Brain microvascular endothelial cell (primary cell): Measurements from ENCODE around the gene CACNA2D4.

Experiments used
- DNase-seq: peaks from one replicate; pipeline ENCODE4 v3.0.0-alpha.2; 2020
- H3K27ac ChIP-seq: fragments of 250-450 bp; sonication (Bioruptor Pico); 2 replicates; pipeline ENCODE4 v1.5.1; 2020; ENCODE audit warnings: mild to moderate bottlenecking, moderate library complexity
- H3K27me3 ChIP-seq: fragments of 250-450 bp; sonication (Bioruptor Pico); replicated peaks from 2 replicates; pipeline ENCODE4 v1.5.1; 2020; ENCODE audit warnings: mild to moderate bottlenecking
- H3K36me3 ChIP-seq: fragments of 250-450 bp; sonication (Bioruptor Pico); replicated peaks from 2 replicates; pipeline ENCODE4 v1.5.1; 2020; ENCODE audit warnings: mild to moderate bottlenecking
- H3K4me3 ChIP-seq: 2 replicates; pipeline ENCODE4 v1.5.1; 2011; ENCODE audit warnings: low read depth, mild to moderate bottlenecking, control low read depth, low read length, moderate library complexity
- CTCF ChIP-seq: IDR thresholded peaks from 2 replicates; pipeline ENCODE4 v1.5.1; 2011; ENCODE audit warnings: low read depth, mild to moderate bottlenecking, moderate library complexity, low read length, control low read depth, inconsistent platforms; ENCODE audit errors: missing control alignments
- in situ Hi-C: cut with HindIII; loops from 2 replicates; pipeline ENCODE4 v1.10.0; 2017; ENCODE audit warnings: low sequenced_read_pairs, low pct_ligation_motif_present

Gene CACNA2D4

GRCh38 chr12:1931642-1932041 is 13.2 kb upstream of the CACNA2D4 start:
- Histone ChIP-seq H3K27ac (no peak overlapping the region), H3K27me3 (peaks cover 4% of the 10 kb centered on the region), H3K36me3 (no peaks in the 10 kb centered on the region), H3K4me3 (no peak overlapping the region)
- DNase-seq: no peak
- in situ Hi-C loops: loop anchor here (25.0 kb wide), 1 partner anchor 119 kb away; the partner anchor contains the start of gene LRTM2
- TF ChIP-seq CTCF: no peak

DNA sequence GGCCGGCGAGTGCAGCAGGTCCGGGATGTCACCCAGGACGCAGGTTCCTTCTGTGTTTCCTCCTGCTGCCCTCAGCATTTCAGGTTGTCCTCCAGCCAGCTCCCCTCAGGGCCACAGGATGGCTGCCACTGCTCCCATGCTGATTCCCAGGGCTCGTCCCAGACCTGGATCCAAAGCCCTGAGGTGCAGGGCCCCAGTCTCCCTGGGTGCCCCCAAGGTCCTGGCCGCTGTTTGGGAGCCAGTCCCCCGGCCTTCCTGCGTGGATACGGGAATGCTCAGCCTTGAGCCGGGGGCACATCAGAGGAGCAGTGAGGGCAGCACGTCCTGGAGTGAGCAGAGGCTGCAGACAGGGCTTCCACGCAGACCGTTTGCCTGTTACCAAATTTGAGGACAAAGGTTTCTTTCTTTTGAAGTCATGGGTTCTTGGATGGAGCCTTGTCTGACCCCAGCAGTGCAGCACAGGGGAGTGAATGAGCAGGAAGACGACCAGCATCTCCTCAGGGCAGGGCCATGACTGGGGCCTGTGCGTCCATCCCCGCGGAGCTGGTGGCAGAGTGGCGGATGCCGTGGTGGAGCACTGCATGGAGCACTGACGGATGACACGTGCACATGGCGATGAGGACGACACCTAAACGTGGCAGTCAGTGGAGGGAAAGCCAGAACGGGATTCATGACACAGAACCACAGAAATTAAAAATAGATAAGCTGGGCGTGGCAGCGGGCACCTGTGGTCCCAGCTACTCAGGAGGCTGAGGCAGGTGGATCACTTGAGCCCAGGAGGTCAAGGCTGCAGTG is 12.5 kb upstream of the CACNA2D4 start:
- no peak for DNase-seq
- Histone ChIP-seq H3K27me3 (peaks cover 6% of the 10 kb centered on the region), H3K27ac (no peak overlapping the region), H3K4me3 (no peak overlapping the region), H3K36me3 (no peaks in the 10 kb centered on the region)
- in situ Hi-C loops: loop anchor here (25.0 kb wide), 1 partner anchor 119 kb away; the partner anchor contains the start of gene LRTM2
- no peak for TF ChIP-seq CTCF

GRCh38 chr12:1929985-1930802 is 11.7 kb upstream of the CACNA2D4 start:
- in situ Hi-C loops: loop anchor here (25.0 kb wide), 1 partner anchor 118 kb away; the partner anchor contains the start of gene LRTM2
- no peak overlapping the region for H3K27ac ChIP-seq
- peaks cover 6% of the 10 kb centered on the region for H3K27me3 ChIP-seq
- no peak overlapping the region for H3K4me3 ChIP-seq
- no peak for DNase-seq
- no peak for TF ChIP-seq CTCF
- no peaks in the 10 kb centered on the region for H3K36me3 ChIP-seq

DNA sequence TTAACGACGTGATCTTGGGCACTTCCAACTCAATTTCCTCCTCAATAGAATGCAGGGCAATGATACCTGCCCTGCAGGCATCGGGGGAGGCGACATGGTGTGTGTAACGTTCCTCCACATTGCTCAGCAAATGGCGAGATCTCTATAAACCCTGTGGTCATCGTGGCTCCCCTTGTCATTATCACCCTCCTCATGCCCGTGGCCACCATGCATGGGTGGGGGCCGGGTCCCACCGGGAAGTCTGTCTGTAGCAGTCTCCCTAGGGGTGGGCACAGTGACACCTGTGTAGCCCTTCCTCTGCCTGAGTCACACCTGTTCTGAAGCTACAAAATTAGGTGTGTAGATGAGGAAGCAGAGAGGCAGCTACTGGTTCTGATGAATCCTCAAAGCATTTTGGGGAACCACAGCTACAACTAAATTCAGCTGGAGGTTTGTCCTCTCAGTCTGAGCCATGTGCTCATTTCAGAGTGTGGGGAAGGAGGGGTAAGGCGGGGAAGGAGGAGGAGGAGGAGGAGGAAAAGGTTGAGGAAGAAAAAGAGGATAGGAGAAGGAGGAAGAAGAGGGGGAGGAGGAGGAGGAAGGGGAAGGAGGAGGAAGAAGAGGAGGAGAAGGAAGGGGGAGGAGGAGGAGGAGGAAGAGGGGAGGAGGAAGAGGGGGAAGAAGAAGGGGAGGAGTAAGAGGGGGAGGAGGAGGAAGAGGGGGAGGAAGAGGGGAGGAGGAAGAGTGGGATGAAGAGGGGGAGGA is 11.0 kb upstream of the CACNA2D4 start:
- in situ Hi-C loops: loop anchor here (25.0 kb wide), 1 partner anchor 117 kb away; the partner anchor contains the start of gene LRTM2
- DNase-seq: no peak
- Histone ChIP-seq H3K27ac (no peak overlapping the region), H3K27me3 (peaks cover 7% of the 10 kb centered on the region), H3K4me3 (no peak overlapping the region), H3K36me3 (no peaks in the 10 kb centered on the region)
- TF ChIP-seq CTCF: no peak

DNA sequence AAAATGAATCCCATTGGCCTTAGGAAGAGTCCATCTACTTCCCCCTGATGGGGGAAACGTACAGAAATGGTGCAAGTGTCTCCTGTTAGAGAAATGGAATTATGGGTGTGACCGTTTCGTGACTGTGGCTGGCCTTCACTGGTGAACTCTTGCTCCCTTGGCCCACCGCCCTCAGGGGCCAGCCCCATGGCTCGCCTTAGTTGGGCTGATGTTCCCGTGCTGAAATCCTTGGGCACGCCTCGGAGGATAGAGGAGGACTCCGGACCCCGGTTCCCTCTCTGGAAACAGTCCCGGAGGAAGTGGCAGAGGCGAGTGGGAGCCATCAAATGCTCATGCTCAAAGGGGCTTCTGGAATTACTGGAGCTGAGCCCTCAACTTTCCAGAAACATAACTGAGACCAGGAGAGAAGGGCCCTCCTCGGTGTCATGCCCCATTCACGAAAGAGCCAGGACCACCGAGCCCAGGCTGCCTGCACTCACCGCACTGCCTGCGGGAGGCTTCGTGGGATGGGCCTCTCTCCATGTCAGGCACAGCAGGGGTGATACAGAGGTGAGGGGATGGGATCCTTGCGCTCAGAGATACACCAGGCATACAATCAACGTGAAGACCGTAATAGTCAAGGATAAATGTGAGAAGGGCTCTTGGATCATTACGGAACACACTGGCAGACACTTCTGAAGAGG is 10.1 kb upstream of the CACNA2D4 start:
- no peak for TF ChIP-seq CTCF
- in situ Hi-C loops: loop anchor here (25.0 kb wide), 1 partner anchor 116 kb away; the partner anchor contains the start of gene LRTM2
- no peak overlapping the region for H3K4me3 ChIP-seq
- DNase-seq: no peak
- H3K27ac ChIP-seq: no peak overlapping the region
- H3K27me3 ChIP-seq: peaks cover 9% of the 10 kb centered on the region
- H3K36me3 ChIP-seq: no peaks in the 10 kb centered on the region
